Transverse colon (tissue), 4 donors: ENCODE data around the gene TMEM43. TPM values are rescaled to one million over a fixed set of nuclear protein-coding genes. Genes with fewer than 3 reads are reported as not detected.
A peak's percentile ranks its signal among the peaks of the same experiment; 100 is the strongest.

Experiments used
- DNase-seq: peaks from one replicate; pipeline ENCODE4 v3.0.0-alpha.2; 2019
- H3K27ac ChIP-seq, 4 donors: fragments of 200-600 bp; sonication (generic); 2 replicates each; pipeline ENCODE4 v1.5.1; 2016 to 2018; ENCODE audit warnings: inconsistent platforms in 4 of 4
- H3K27me3 ChIP-seq: fragments of 200-600 bp; sonication (generic); 2 replicates; pipeline ENCODE4 v1.5.1; 2017; ENCODE audit warnings: inconsistent platforms
- H3K36me3 ChIP-seq, 4 donors: fragments of 200-600 bp; sonication (generic); 2 replicates each; pipeline ENCODE4 v1.5.1; 2017 to 2019; ENCODE audit warnings: inconsistent platforms in 4 of 4
- H3K4me1 ChIP-seq, 4 donors: fragments of 200-600 bp; sonication (generic); 2 replicates each; pipeline ENCODE4 v1.5.1; 2017 to 2020; ENCODE audit warnings: inconsistent platforms in 4 of 4
- H3K4me3 ChIP-seq, 4 donors: fragments of 200-600 bp; sonication (generic); 1 replicate in 1 of 4; 2 replicates in 3 of 4; pipeline versions ENCODE4 v1.5.1 to v1.6.1; 2017 to 2019; ENCODE audit warnings: inconsistent platforms in 4 of 4
- H3K9me3 ChIP-seq, 2 donors: fragments of 200-600 bp; sonication (generic); 2 replicates each; pipeline ENCODE4 v1.5.1; 2017 to 2019; ENCODE audit warnings: inconsistent platforms in 2 of 2
- EP300 ChIP-seq: sonication (generic); formaldehyde crosslinking; IDR thresholded peaks from one replicate; pipeline ENCODE4 v1.6.1; 2017; ENCODE audit warnings: antibody characterized with exemption, low read depth
- POLR2A ChIP-seq: fragments of 450-650 bp; IDR thresholded peaks from one replicate; pipeline ENCODE4 v1.6.1; 2016; ENCODE audit warnings: antibody characterized with exemption, mild to moderate bottlenecking, moderate library complexity
- POLR2AphosphoS5 ChIP-seq, 3 donors: sonication (generic); formaldehyde crosslinking; IDR thresholded peaks; one replicate each; pipeline ENCODE4 v1.6.1; 2016; ENCODE audit warnings: antibody characterized with exemption in 3 of 3
- WGBS, 2 donors: methylation state at CpG; one replicate each; pipeline ENCODE4 v1.1.5; 2018; ENCODE audit warnings: low coverage in 1 of 2; 5-methylcytosine and 5-hydroxymethylcytosine counted together
- in situ Hi-C, 4 donors: fragments of 200-750 bp; cut with MboI; loops; one replicate each; pipeline versions ENCODE4 v1.15.0 to v1.15.1; 2017; ENCODE audit warnings: low sequenced_read_pairs in 3 of 4, low pct_ligation_motif_present in 1 of 4, low pct_unique_long_range_greater_than_20kb in 1 of 4
- intact Hi-C: fragments of 100-400 bp; cut with DNase I; formaldehyde crosslinking; loops from one replicate; pipeline ENCODE4 v1.15.1; 2023; ENCODE audit warnings: low total_unique reads
- total RNA-seq, 4 donors: library from RNA; depleted of rRNA; stranded (reverse); fragments of >200 nt; gene quantifications; one replicate each; pipeline ENCODE4 v1.1.0, GENCODE V29; 2016
- TF ChIP-seq, protein P1 (sequence below), 5 experiments: fragments of 200-600 bp in 3 of 5; fragments of 450-650 bp in 2 of 5; sonication (generic) in 3 of 5; IDR thresholded peaks; 1 replicate in 2 of 5; 2 replicates in 3 of 5; pipeline ENCODE4 v1.5.1; 2016 to 2017; ENCODE audit warnings: antibody characterized with exemption in 5 of 5, inconsistent platforms in 3 of 5, mild to moderate bottlenecking in 2 of 5, moderate library complexity in 1 of 5

TMEM43 gene
- total RNA-seq, 4 donors from 2014 or later: 30.8 to 128 (median 48.5) TPM

DNA sequence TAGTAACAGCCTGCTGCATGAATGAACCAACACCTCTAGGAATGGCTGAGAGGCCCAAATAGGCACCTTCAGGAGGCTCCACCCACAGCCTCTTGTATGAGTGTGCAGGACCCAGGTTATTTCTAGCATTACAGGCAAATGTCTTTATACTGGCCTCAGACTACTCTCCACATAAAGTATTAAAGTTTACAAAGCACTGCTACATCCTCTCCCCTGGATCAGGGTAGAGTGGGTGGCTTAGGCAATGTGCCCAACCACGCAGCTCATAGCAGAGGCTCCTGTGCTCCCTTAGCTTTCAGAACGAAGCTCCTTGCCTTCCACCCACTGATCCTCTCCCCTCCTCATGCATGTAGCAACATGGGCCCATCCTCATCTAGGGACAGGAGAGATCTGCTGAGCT lies 16.3 kb downstream of the TMEM43 start:
- intact Hi-C loops: no loop called here
- 78% methylated on average over 2 of the region's 2 CpGs; no CpG with 5 or more reads in 1 of the 2 donors for WGBS, 2 donors
- H3K4me1 ChIP-seq: peaks cover 3 to 48% (median 28%) of the 10 kb centered on the region in 4 donors

DNA sequence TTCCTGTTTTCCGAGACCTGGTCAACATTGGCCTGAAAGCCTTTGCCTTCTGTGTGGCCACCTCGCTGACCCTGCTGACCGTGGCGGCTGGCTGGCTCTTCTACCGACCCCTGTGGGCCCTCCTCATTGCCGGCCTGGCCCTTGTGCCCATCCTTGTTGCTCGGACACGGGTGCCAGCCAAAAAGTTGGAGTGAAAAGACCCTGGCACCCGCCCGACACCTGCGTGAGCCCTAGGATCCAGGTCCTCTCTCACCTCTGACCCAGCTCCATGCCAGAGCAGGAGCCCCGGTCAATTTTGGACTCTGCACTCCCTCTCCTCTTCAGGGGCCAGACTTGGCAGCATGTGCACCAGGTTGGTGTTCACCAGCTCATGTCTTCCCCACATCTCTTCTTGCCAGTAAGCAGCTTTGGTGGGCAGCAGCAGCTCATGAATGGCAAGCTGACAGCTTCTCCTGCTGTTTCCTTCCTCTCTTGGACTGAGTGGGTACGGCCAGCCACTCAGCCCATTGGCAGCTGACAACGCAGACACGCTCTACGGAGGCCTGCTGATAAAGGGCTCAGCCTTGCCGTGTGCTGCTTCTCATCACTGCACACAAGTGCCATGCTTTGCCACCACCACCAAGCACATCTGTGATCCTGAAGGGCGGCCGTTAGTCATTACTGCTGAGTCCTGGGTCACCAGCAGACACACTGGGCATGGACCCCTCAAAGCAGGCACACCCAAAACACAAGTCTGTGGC lies 16.9 kb downstream of the TMEM43 start:
- Histone ChIP-seq H3K27ac (peak overlapping the region; percentile 82 to 91 (median 89)), H3K27me3 (no peaks in the 10 kb centered on the region), H3K9me3 (no peaks in the 10 kb centered on the region), H3K36me3 (peaks cover 0 to 12% (median 2%) of the 10 kb centered on the region in 4 donors), H3K4me3 (no peak overlapping the region), H3K4me1 (peaks cover 3 to 48% (median 28%) of the 10 kb centered on the region in 4 donors)
- intact Hi-C loops (no loop called here), in situ Hi-C loops (no loop called here)
- TF ChIP-seq, protein P1, sequence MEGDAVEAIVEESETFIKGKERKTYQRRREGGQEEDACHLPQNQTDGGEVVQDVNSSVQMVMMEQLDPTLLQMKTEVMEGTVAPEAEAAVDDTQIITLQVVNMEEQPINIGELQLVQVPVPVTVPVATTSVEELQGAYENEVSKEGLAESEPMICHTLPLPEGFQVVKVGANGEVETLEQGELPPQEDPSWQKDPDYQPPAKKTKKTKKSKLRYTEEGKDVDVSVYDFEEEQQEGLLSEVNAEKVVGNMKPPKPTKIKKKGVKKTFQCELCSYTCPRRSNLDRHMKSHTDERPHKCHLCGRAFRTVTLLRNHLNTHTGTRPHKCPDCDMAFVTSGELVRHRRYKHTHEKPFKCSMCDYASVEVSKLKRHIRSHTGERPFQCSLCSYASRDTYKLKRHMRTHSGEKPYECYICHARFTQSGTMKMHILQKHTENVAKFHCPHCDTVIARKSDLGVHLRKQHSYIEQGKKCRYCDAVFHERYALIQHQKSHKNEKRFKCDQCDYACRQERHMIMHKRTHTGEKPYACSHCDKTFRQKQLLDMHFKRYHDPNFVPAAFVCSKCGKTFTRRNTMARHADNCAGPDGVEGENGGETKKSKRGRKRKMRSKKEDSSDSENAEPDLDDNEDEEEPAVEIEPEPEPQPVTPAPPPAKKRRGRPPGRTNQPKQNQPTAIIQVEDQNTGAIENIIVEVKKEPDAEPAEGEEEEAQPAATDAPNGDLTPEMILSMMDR (IDR thresholded peaks at IDR 0.05): no peak
- TF ChIP-seq EP300: no peak
- no peak for TF ChIP-seq POLR2A
- TF ChIP-seq POLR2AphosphoS5 (IDR thresholded peaks at IDR 0.05): no peak
- 91% methylated on average over 18 of the region's 19 CpGs; no CpG with 5 or more reads in 1 of the 2 donors for WGBS, 2 donors
- no peak for DNase-seq

More for the DNA sequence above, 16.3 kb downstream of the TMEM43 start:
- in situ Hi-C loops: no loop called here
- Histone ChIP-seq H3K27ac (peak overlapping the region in 1 of 4 donors; percentile 91), H3K9me3 (no peaks in the 10 kb centered on the region), H3K27me3 (no peaks in the 10 kb centered on the region), H3K4me3 (no peak overlapping the region), H3K36me3 (peaks cover 0 to 6% (median 0%) of the 10 kb centered on the region in 4 donors)
- TF ChIP-seq POLR2A (no peak), POLR2AphosphoS5 (IDR thresholded peaks at IDR 0.05) (no peak), EP300 (no peak)
- TF ChIP-seq, protein P1 (IDR thresholded peaks at IDR 0.05): no peak
- no peak for DNase-seq

DNA sequence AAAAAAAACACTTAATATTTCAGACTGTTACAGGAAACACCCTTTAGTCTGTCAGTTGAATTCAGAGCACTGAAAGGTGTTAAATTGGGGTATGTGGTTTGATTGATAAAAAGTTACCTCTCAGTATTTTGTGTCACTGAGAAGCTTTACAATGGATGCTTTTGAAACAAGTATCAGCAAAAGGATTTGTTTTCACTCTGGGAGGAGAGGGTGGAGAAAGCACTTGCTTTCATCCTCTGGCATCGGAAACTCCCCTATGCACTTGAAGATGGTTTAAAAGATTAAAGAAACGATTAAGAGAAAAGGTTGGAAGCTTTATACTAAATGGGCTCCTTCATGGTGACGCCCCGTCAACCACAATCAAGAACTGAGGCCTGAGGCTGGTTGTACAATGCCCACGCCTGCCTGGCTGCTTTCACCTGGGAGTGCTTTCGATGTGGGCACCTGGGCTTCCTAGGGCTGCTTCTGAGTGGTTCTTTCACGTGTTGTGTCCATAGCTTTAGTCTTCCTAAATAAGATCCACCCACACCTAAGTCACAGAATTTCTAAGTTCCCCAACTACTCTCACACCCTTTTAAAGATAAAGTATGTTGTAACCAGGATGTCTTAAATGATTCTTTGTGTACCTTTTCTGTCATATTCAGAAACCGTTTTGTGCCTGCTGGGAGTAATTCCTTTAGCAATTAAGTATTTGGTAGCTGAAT lies 17.9 kb downstream of the TMEM43 start:
- Histone ChIP-seq H3K4me3 (no peak overlapping the region), H3K36me3 (peaks cover 0 to 17% (median 6%) of the 10 kb centered on the region in 4 donors), H3K9me3 (no peaks in the 10 kb centered on the region), H3K27me3 (no peaks in the 10 kb centered on the region), H3K4me1 (peaks cover 3 to 42% (median 28%) of the 10 kb centered on the region in 4 donors), H3K27ac (peak overlapping the region; percentile 82 to 91 (median 89))
- in situ Hi-C loops (no loop called here), intact Hi-C loops (no loop called here)
- TF ChIP-seq, protein P1 (IDR thresholded peaks at IDR 0.05): no peak
- no peak for TF ChIP-seq POLR2A
- no peak for TF ChIP-seq POLR2AphosphoS5 (IDR thresholded peaks at IDR 0.05)
- no peak for TF ChIP-seq EP300
- DNase-seq: no peak
- WGBS, 2 donors: 76 to 77% methylated on average over 8 of the region's 8 CpGs
